ENCODE data around the gene TNS3. TPM values are rescaled to one million over a fixed set of nuclear protein-coding genes. Genes with fewer than 3 reads are reported as not detected.
A peak's percentile ranks its signal among the peaks of the same experiment; 100 is the strongest.

TNS3 gene
- total RNA-seq, 1 donor from 2014 or later, result 452 TPM

DNA sequence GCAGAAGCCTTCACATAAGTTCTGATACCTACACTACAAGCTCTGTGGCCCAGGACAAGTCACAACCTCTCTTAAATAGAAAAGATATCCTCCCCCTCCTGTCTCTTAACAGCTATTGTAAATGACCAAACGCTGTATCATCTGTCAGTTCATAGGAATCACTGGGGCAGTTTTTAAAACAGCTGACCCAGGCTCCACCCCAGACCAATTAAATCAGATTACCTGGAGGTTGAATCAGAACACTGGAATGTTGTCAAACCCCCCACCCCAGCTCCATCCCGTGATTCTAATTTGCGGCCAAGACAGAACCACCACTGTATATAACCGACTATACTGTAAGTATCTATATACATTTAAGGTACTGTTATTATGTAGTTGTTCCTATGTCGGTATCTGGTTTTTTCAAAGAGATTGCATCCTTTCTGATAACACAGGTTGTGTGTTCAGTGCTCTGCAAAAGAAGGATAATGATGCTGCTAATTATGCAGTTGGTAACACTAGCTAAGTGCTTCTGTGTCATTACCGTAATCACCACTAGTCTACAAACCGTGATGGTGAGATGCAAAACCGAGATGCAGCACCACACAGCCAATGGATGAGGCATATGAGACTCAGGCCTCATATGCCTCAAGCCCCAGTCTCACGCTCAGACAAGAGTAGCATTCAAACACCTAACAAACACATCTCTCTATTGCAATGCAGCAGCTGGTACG, 47.4 kb downstream of the TNS3 start:
- Mint-ChIP-seq H3K4me1 (peaks cover 70% of the 10 kb centered on the region), H3K4me3 (peak overlapping the region; percentile 77), H3K27ac (peak overlapping the region; percentile 96), H3K27me3 (ENCODE audit: low read depth) (no peaks in the 10 kb centered on the region), H3K36me3 (peaks cover 8% of the 10 kb centered on the region), H3K9me3 (peaks cover 3% of the 10 kb centered on the region)
- TF ChIP-seq CTCF (IDR thresholded peaks at IDR 0.05; ENCODE audit: unreplicated experiment), result no peak
- no peak for DNase-seq (ENCODE audit: low spot score in 2 of 2, unreplicated experiment in 2 of 2)

- H3K4me3 Mint-ChIP-seq, result no peak overlapping the region
These were observed 50.1 kb downstream of the TNS3 start for GRCh38 chr7:47531584-47532492.

DNA sequence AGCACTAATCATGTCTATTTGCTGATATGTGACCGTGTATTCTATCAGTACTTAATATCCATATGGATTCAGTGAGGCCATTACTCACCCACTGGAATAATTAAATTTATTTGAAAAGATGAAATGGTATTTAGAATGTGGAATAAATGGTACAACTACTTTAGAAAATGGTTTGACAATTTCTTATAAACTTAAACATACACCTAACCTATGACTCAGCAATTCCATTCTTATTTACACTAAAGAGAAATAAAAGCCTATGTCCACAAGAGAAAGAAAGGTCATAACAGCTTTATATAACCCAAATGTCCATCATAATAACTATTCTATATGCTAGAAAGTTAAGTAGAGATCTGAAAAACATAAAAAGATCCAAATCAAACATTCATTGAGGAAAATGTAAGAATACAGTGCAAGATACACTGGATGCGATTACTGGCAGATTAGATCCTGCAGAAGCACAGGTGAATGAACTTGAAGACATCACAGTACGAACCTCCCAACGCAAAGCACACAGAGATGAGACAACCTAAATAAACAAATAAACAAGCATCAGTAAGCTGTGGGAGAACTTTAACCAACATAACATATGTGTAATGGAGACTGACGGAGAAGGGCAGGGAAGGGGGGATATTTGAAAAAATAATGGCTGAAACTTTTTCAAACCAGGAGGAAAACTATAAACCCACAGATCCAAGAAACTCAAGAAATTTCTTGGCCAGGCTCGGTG, 51.9 kb downstream of the TNS3 start:
- no peak for TF ChIP-seq CTCF (IDR thresholded peaks at IDR 0.05; ENCODE audit: unreplicated experiment)
- no peak for DNase-seq (ENCODE audit: low spot score in 2 of 2, unreplicated experiment in 2 of 2)
- peaks cover 3% of the 10 kb centered on the region for H3K9me3 Mint-ChIP-seq
- H3K27me3 Mint-ChIP-seq (ENCODE audit: low read depth), result no peaks in the 10 kb centered on the region
- peaks cover 38% of the 10 kb centered on the region for H3K36me3 Mint-ChIP-seq
- H3K4me1 Mint-ChIP-seq, result peaks cover 46% of the 10 kb centered on the region
- H3K4me3 Mint-ChIP-seq, result no peak overlapping the region
- peak overlapping the region; percentile 50 for H3K27ac Mint-ChIP-seq

More at GRCh38 chr7:47531584-47532492, 50.1 kb downstream of the TNS3 start:
- Mint-ChIP-seq H3K36me3 (peaks cover 21% of the 10 kb centered on the region), H3K4me1 (peaks cover 57% of the 10 kb centered on the region), H3K9me3 (peaks cover 3% of the 10 kb centered on the region), H3K27me3 (ENCODE audit: low read depth) (no peaks in the 10 kb centered on the region), H3K27ac (peak overlapping the region; percentile 30)
- TF ChIP-seq CTCF (IDR thresholded peaks at IDR 0.05; ENCODE audit: unreplicated experiment), result no peak
- no peak for DNase-seq (ENCODE audit: low spot score in 2 of 2, unreplicated experiment in 2 of 2)

- Mint-ChIP-seq H3K4me1 (peaks cover 40% of the 10 kb centered on the region), H3K36me3 (peaks cover 41% of the 10 kb centered on the region), H3K9me3 (peaks cover 3% of the 10 kb centered on the region), H3K27ac (peak overlapping the region; percentile 87), H3K27me3 (ENCODE audit: low read depth) (no peaks in the 10 kb centered on the region), H3K4me3 (no peak overlapping the region)
- no peak for DNase-seq (ENCODE audit: low spot score in 2 of 2, unreplicated experiment in 2 of 2)
- no peak for TF ChIP-seq CTCF (IDR thresholded peaks at IDR 0.05; ENCODE audit: unreplicated experiment)
These were observed 52.5 kb downstream of the TNS3 start for GRCh38 chr7:47529405-47529804.

DNA sequence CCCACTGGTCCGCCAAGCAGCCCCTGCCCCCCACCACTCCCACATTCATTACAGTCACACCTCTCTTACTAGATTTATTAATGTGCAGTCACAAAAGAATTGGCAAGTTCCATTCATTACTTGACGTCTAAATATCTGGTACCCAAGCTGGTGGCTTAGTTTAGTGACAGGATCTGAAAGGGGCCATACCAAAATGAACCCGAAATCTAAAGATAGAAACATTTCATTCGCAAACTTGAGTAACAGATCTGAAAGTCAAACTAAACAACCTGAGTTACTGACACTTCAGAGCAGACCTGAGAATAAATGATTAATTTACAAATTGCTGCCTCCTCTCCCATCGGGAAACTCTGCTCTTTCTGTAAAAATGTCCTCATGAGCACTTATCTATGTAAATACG, 53.4 kb downstream of the TNS3 start:
- peaks cover 48% of the 10 kb centered on the region for H3K36me3 Mint-ChIP-seq

More for the DNA sequence above, 53.4 kb downstream of the TNS3 start:
- Mint-ChIP-seq H3K27ac (peak overlapping the region; percentile 87), H3K27me3 (ENCODE audit: low read depth) (no peaks in the 10 kb centered on the region), H3K4me1 (peaks cover 33% of the 10 kb centered on the region), H3K4me3 (no peak overlapping the region), H3K9me3 (peaks cover 3% of the 10 kb centered on the region)
- DNase-seq (ENCODE audit: low spot score in 2 of 2, unreplicated experiment in 2 of 2), result no peak
- no peak for TF ChIP-seq CTCF (IDR thresholded peaks at IDR 0.05; ENCODE audit: unreplicated experiment)

Data from mesothelial cell of epicardium (in vitro differentiated cells).